Measurements from ENCODE around the gene CAND2. TPM values are rescaled to one million over a fixed set of nuclear protein-coding genes. Genes with fewer than 3 reads are reported as not detected.

The CAND2 gene
- total and polyA plus RNA-seq, 2 donors (not counting 1 experiment from before 2014, with no cell fraction given), result 2.5 to 16.7 TPM

DNA sequence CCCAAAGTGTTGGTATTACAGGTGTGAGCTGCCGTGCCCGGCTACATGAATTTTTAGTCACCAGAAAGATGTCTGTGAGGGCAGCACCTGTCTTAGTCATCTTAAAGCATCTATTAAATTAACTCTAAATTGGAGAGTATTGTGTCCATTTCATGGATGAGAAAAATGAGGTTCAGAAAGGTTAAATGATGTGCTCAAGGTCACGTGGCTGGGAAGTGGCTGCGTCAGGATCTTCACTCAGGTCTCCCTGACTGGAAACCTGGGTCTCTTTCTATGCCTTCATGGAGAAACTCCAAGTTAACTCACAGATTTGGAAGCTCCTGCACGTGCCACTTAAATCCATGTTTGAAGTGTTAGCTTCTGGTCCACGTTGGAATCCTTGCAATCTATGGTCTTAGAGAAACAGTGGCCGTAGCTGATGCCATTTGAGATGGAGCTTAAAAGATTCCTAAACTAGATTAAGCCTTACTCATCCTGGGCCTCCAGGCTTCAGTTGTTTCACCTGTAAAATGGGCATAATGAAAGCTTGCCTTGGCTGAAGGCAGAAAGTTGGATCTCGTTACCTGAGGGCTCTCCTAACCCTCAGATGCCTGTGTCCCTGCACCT is 32.2 kb upstream of the CAND2 start:
- no peak for TF ChIP-seq EZH2 (IDR thresholded peaks at IDR 0.05; ENCODE audit: low read length, missing control alignments)
- TF ChIP-seq, protein P1, sequence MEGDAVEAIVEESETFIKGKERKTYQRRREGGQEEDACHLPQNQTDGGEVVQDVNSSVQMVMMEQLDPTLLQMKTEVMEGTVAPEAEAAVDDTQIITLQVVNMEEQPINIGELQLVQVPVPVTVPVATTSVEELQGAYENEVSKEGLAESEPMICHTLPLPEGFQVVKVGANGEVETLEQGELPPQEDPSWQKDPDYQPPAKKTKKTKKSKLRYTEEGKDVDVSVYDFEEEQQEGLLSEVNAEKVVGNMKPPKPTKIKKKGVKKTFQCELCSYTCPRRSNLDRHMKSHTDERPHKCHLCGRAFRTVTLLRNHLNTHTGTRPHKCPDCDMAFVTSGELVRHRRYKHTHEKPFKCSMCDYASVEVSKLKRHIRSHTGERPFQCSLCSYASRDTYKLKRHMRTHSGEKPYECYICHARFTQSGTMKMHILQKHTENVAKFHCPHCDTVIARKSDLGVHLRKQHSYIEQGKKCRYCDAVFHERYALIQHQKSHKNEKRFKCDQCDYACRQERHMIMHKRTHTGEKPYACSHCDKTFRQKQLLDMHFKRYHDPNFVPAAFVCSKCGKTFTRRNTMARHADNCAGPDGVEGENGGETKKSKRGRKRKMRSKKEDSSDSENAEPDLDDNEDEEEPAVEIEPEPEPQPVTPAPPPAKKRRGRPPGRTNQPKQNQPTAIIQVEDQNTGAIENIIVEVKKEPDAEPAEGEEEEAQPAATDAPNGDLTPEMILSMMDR (conservative IDR thresholded peaks at IDR 0.05 in 1 of 2, IDR thresholded peaks at IDR 0.05 in 1 of 2; ENCODE audit: low read depth in 1 of 2, low read length in 2 of 2), result no peak
- Histone ChIP-seq H3K27ac (ENCODE audit: insufficient read depth, low read length) (no peak overlapping the region), H3K9me3 (ENCODE audit: control insufficient read depth, insufficient read depth, low read depth, low read length) (no peaks in the 10 kb centered on the region), H3K4me2 (ENCODE audit: extremely low read depth, insufficient read depth, low read length) (no peak overlapping the region), H3K4me3 (replicated peaks in 1 of 4; ENCODE audit: control extremely low read depth in 1 of 4, insufficient read depth in 1 of 4, low read depth in 3 of 4, low read length in 4 of 4) (no peak overlapping the region), H2AFZ (ENCODE audit: low read length) (no peak overlapping the region), H3K4me1 (ENCODE audit: control insufficient read depth, extremely low read depth, insufficient read depth, low read length) (peaks cover 6% of the 10 kb centered on the region), H4K20me1 (ENCODE audit: control insufficient read depth, extremely low read depth, insufficient read depth, low read length) (no peaks in the 10 kb centered on the region), H3K27me3 (ENCODE audit: control insufficient read depth, insufficient read depth, low read length) (no peaks in the 10 kb centered on the region), H3K36me3 (ENCODE audit: control insufficient read depth, insufficient read depth, low read length) (no peaks in the 10 kb centered on the region), H3K9ac (ENCODE audit: insufficient read depth, low read length) (no peak overlapping the region), H3K79me2 (ENCODE audit: control insufficient read depth, insufficient read depth, low read length) (no peaks in the 10 kb centered on the region)
- no peak for DNase-seq (ENCODE audit: low read depth in 2 of 2)

DNA sequence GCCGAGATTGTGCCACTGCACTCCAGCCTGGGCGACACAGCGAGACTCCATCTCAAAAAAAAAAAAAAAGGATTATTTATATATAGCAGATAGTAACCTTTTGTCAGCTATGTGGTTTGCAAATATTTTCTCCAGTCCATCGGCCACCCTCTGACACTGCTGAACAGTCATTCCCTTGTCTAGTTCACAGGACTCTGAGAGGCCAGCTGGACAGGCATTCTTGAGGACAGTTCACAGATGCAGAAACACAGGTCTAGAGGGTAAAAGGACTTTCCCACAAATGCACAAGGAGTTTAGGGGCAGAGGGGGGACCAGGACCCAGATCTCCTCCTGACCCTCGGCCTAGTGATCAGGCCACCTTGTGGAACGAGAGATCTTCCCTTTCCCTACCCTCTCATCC is 29.9 kb upstream of the CAND2 start:
- Histone ChIP-seq H3K9ac (ENCODE audit: insufficient read depth, low read length) (no peak overlapping the region), H3K4me2 (ENCODE audit: extremely low read depth, insufficient read depth, low read length) (no peak overlapping the region), H3K9me3 (ENCODE audit: control insufficient read depth, insufficient read depth, low read depth, low read length) (no peaks in the 10 kb centered on the region), H4K20me1 (ENCODE audit: control insufficient read depth, extremely low read depth, insufficient read depth, low read length) (no peaks in the 10 kb centered on the region), H3K36me3 (ENCODE audit: control insufficient read depth, insufficient read depth, low read length) (no peaks in the 10 kb centered on the region), H3K27me3 (ENCODE audit: control insufficient read depth, insufficient read depth, low read length) (no peaks in the 10 kb centered on the region), H3K4me3 (replicated peaks in 1 of 4; ENCODE audit: control extremely low read depth in 1 of 4, insufficient read depth in 1 of 4, low read depth in 3 of 4, low read length in 4 of 4) (no peak overlapping the region), H3K4me1 (ENCODE audit: control insufficient read depth, extremely low read depth, insufficient read depth, low read length) (peaks cover 6% of the 10 kb centered on the region), H3K27ac (ENCODE audit: insufficient read depth, low read length) (no peak overlapping the region), H2AFZ (ENCODE audit: low read length) (no peak overlapping the region), H3K79me2 (ENCODE audit: control insufficient read depth, insufficient read depth, low read length) (no peaks in the 10 kb centered on the region)
- DNase-seq (ENCODE audit: low read depth in 2 of 2), result no peak
- TF ChIP-seq EZH2 (IDR thresholded peaks at IDR 0.05; ENCODE audit: low read length, missing control alignments), result no peak
- TF ChIP-seq, protein P1 (conservative IDR thresholded peaks at IDR 0.05 in 1 of 2, IDR thresholded peaks at IDR 0.05 in 1 of 2; ENCODE audit: low read depth in 1 of 2, low read length in 2 of 2), result no peak

DNA sequence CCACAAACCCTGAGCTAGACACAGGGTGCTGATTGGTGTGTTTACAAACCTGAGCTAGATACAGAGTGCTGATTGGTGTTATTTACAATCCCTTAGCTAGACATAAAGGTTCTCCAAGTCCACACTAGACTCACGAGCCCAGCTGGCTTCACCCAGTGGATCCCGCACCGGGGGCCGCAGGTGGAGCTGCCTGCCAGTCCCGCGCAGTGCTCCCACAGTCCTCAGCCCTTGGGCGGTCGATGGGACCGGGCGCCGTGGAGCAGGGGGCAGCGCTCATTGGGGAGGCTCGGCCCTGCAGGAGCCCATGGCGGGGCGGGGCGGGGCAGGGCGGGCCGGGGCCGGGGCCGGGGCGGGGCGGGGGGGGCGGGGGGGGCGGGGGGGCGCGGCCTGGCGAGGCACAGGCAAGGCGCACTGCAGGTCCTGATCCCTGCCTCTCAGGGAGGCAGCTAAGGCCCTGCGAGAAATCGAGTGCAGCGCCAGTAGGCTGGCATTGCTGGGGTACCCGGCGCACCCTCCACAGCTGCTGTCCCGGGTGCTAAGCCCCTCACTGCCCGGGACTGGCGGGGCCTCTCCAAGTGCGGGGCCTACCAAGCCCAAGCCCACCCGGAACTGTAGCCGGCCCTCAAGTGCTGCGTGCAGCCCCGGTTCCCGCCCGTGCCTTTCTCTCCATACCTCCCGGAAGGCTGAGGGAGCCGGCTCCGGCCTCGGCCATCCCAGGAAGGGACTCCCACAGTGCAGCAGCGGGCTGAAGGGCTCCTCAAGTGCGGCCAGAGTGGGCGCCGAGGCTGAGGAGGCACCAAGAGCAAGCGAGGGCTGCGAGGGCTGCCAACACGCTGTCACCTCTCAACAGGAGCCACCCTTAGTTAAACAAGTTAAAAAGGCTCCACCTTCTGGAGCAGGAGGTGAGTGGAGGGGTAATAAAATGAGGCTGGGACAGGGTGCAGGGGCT is 27.6 kb upstream of the CAND2 start:
- Histone ChIP-seq H3K27ac (ENCODE audit: insufficient read depth, low read length) (no peak overlapping the region), H3K4me3 (replicated peaks in 1 of 4; ENCODE audit: control extremely low read depth in 1 of 4, insufficient read depth in 1 of 4, low read depth in 3 of 4, low read length in 4 of 4) (no peak overlapping the region), H3K4me2 (ENCODE audit: extremely low read depth, insufficient read depth, low read length) (no peak overlapping the region), H2AFZ (ENCODE audit: low read length) (no peak overlapping the region), H3K27me3 (ENCODE audit: control insufficient read depth, insufficient read depth, low read length) (no peaks in the 10 kb centered on the region), H3K79me2 (ENCODE audit: control insufficient read depth, insufficient read depth, low read length) (no peaks in the 10 kb centered on the region), H4K20me1 (ENCODE audit: control insufficient read depth, extremely low read depth, insufficient read depth, low read length) (no peaks in the 10 kb centered on the region), H3K36me3 (ENCODE audit: control insufficient read depth, insufficient read depth, low read length) (no peaks in the 10 kb centered on the region), H3K4me1 (ENCODE audit: control insufficient read depth, extremely low read depth, insufficient read depth, low read length) (no peaks in the 10 kb centered on the region), H3K9ac (ENCODE audit: insufficient read depth, low read length) (no peak overlapping the region), H3K9me3 (ENCODE audit: control insufficient read depth, insufficient read depth, low read depth, low read length) (no peaks in the 10 kb centered on the region)
- DNase-seq (ENCODE audit: low read depth in 2 of 2), result no peak
- TF ChIP-seq, protein P1 (conservative IDR thresholded peaks at IDR 0.05 in 1 of 2, IDR thresholded peaks at IDR 0.05 in 1 of 2; ENCODE audit: low read depth in 1 of 2, low read length in 2 of 2), result no peak
- no peak for TF ChIP-seq EZH2 (IDR thresholded peaks at IDR 0.05; ENCODE audit: low read length, missing control alignments)

All from fibroblast of lung (primary cell).